Activated naive CD4-positive, alpha-beta T cell treated with Interleukin-2 at 50 U/mL for 16 hours (primary cell): ENCODE results near the gene FAM234B.
A peak's percentile ranks its signal among the peaks of the same experiment; 100 is the strongest.

Experiments used
- DNase-seq: peaks from one replicate; pipeline ENCODE4 v3.0.0-alpha.2; 2020

FAM234B gene

GRCh38 chr12:13093191-13093847 lies 49.1 kb downstream of the FAM234B start:
- DNase-seq = no peak

- no peak for DNase-seq
Measured at GRCh38 chr12:13093848-13094220, 49.7 kb downstream of the FAM234B start.

GRCh38 chr12:13094367-13094766 lies 50.2 kb downstream of the FAM234B start:
- DNase-seq = no peak

GRCh38 chr12:13095266-13095995 lies 51.2 kb downstream of the FAM234B start:
- no peak for DNase-seq

GRCh38 chr12:13097491-13098011 lies 53.4 kb downstream of the FAM234B start:
- no peak for DNase-seq

GRCh38 chr12:13099066-13099843 lies 55.1 kb downstream of the FAM234B start:
- no peak for DNase-seq

- no peak for DNase-seq
Measured at GRCh38 chr12:13099844-13100604, 55.8 kb downstream of the FAM234B start.

GRCh38 chr12:13100605-13100881 lies 56.4 kb downstream of the FAM234B start:
- no peak for DNase-seq

GRCh38 chr12:13100882-13101769 lies 56.9 kb downstream of the FAM234B start:
- peak; percentile 92 for DNase-seq

- DNase-seq = peak; percentile 35
Measured at GRCh38 chr12:13101821-13102375, 57.7 kb downstream of the FAM234B start.

GRCh38 chr12:13102461-13103195 lies 58.4 kb downstream of the FAM234B start:
- no peak for DNase-seq

GRCh38 chr12:13103391-13104033 lies 59.3 kb downstream of the FAM234B start, which contains the start of gene GSG1:
Gene GSG1 (minus strand): TSS chr12:13103667. CDS start chr12:13103512, 155 bp downstream.
- DNase-seq = peak; percentile 29

GRCh38 chr12:13104409-13104808 lies 60.2 kb downstream of the FAM234B start:
- DNase-seq = no peak

GRCh38 chr12:13105781-13106180 lies 61.6 kb downstream of the FAM234B start:
- no peak for DNase-seq

- DNase-seq = no peak
Measured at GRCh38 chr12:13106666-13107065, 62.5 kb downstream of the FAM234B start.

- DNase-seq = no peak
Measured at GRCh38 chr12:13112968-13113367, 68.8 kb downstream of the FAM234B start.

GRCh38 chr12:13114251-13115052 lies 70.3 kb downstream of the FAM234B start:
- no peak for DNase-seq

GRCh38 chr12:13116259-13116658 lies 72.1 kb downstream of the FAM234B start:
- DNase-seq = no peak

- DNase-seq = no peak
Measured at GRCh38 chr12:13117029-13117428, 72.8 kb downstream of the FAM234B start.
